IMR-90 (cell line): ENCODE results near the gene FLRT3. TPM values are rescaled to one million over a fixed set of nuclear protein-coding genes. Genes with fewer than 3 reads are reported as not detected.

Experiments used
- ATAC-seq: fragments of 200-7000 bp; cut with Tn5 transposase; 2 replicates; pipeline ENCODE4 v1.9.1; 2020; ENCODE audit warnings: low read depth, mild to moderate bottlenecking, moderate library complexity
- BruUV-seq: library from RNA; stranded (reverse); fragments of 400-500 nt; replicated peaks from 2 replicates; lab custom pipeline; 2021; lab: Mats Ljungman, UMichigan
- CTCF ChIA-PET: fragments of 300-600 bp; formaldehyde crosslinking; extraction: SDS; loops from one replicate; lab custom pipeline; 2021; ENCODE audit warnings: antibody characterized with exemption; lab: Yijun Ruan, JAX
- POLR2A ChIA-PET: fragments of 300-600 bp; sonication (Branson Sonifier 250); formaldehyde crosslinking; loops from one replicate; lab custom pipeline; 2022; ENCODE audit warnings: antibody characterized with exemption; ENCODE audit not compliant: unreplicated experiment; lab: Charles Lee
- DNase-seq: peaks from one replicate; pipeline ENCODE4 v3.0.0; 2013
- H2AFZ ChIP-seq: replicated peaks from 2 replicates; pipeline ENCODE3; 2013; ENCODE audit warnings: low read length, mild to moderate bottlenecking; ENCODE audit not compliant: poor library complexity
- H2AK5ac ChIP-seq: 2 replicates; pipeline ENCODE4 v1.6.1; 2013; ENCODE audit warnings: low read depth, low read length, inconsistent platforms
- H2AK9ac ChIP-seq: replicated peaks from 2 replicates; pipeline ENCODE3; 2013; ENCODE audit warnings: mild to moderate bottlenecking, low read depth, low read length, moderate library complexity; ENCODE audit not compliant: poor library complexity
- H2BK120ac ChIP-seq: 2 replicates; pipeline ENCODE4 v1.6.1; 2013; ENCODE audit warnings: low read depth, low read length, inconsistent platforms
- H2BK15ac ChIP-seq: 3 replicates; pipeline ENCODE4 v1.6.1; 2013; ENCODE audit warnings: low read depth, low read length, inconsistent platforms
- H2BK20ac ChIP-seq: 2 replicates; pipeline ENCODE4 v1.6.1; 2013; ENCODE audit warnings: low read depth, mild to moderate bottlenecking, inconsistent platforms, low read length, moderate library complexity
- H2BK5ac ChIP-seq: 2 replicates; pipeline ENCODE4 v1.6.1; 2013; ENCODE audit warnings: mild to moderate bottlenecking, low read depth, low read length, inconsistent platforms; ENCODE audit not compliant: poor library complexity, severe bottlenecking
- H3K14ac ChIP-seq: replicated peaks from 2 replicates; pipeline ENCODE4 v1.6.1; 2013; ENCODE audit warnings: low read depth, low read length, inconsistent platforms
- H3K18ac ChIP-seq: 2 replicates; pipeline ENCODE4 v1.6.1; 2013; ENCODE audit warnings: low read depth, low read length, control low read depth
- H3K23ac ChIP-seq: 2 replicates; pipeline ENCODE4 v1.6.1; 2013; ENCODE audit warnings: low read depth, low read length, inconsistent platforms
- H3K27ac ChIP-seq: 2 replicates; pipeline ENCODE4 v1.5.1; 2013; ENCODE audit warnings: mild to moderate bottlenecking, control low read depth, low read length; ENCODE audit not compliant: insufficient read depth
- H3K27me3 ChIP-seq: 2 replicates; pipeline ENCODE4 v1.6.1; 2013; ENCODE audit warnings: low read length; ENCODE audit not compliant: control insufficient read depth, insufficient read depth
- H3K36me3 ChIP-seq: 2 replicates; pipeline ENCODE4 v1.6.1; 2013; ENCODE audit warnings: low read length, mixed read lengths; ENCODE audit not compliant: control insufficient read depth, insufficient read depth
- H3K4ac ChIP-seq: 2 replicates; pipeline ENCODE4 v1.6.1; 2013; ENCODE audit warnings: low read depth, low read length, inconsistent platforms
- H3K4me1 ChIP-seq: 2 replicates; pipeline ENCODE4 v1.6.1; 2013; ENCODE audit warnings: low read length, mixed read lengths; ENCODE audit not compliant: control insufficient read depth, insufficient read depth
- H3K4me2 ChIP-seq: 2 replicates; pipeline ENCODE4 v1.6.1; 2013; ENCODE audit warnings: low read depth, mild to moderate bottlenecking, control low read depth, low read length, moderate library complexity
- H3K4me3 ChIP-seq: 2 replicates; pipeline ENCODE4 v1.5.1; 2013; ENCODE audit warnings: low read depth, mild to moderate bottlenecking, control low read depth, low read length, moderate library complexity; ENCODE audit not compliant: insufficient read depth
- H3K56ac ChIP-seq: 2 replicates; pipeline ENCODE4 v1.6.1; 2013; ENCODE audit warnings: low read length, inconsistent platforms; ENCODE audit not compliant: insufficient read depth; ENCODE audit errors: extremely low read depth
- H3K79me1 ChIP-seq, 2 experiments: 2 replicates each; pipeline ENCODE4 v1.6.1; 2013; ENCODE audit warnings: low read length in 2 of 2, inconsistent platforms in 1 of 2, low read depth in 1 of 2
- H3K9ac ChIP-seq: 2 replicates; pipeline ENCODE4 v1.6.1; 2013; ENCODE audit warnings: low read depth, low read length, control low read depth
- H3K9me1 ChIP-seq: 2 replicates; pipeline ENCODE4 v1.6.1; 2013; ENCODE audit warnings: low read length, inconsistent platforms; ENCODE audit not compliant: insufficient read depth
- H3K9me3 ChIP-seq: 2 replicates; pipeline ENCODE4 v1.6.1; 2013; ENCODE audit warnings: low read length; ENCODE audit not compliant: control insufficient read depth, insufficient read depth
- H4K20me1 ChIP-seq: 2 replicates; pipeline ENCODE4 v1.6.1; 2013; ENCODE audit warnings: low read length, inconsistent platforms; ENCODE audit not compliant: insufficient read depth
- H4K5ac ChIP-seq: 2 replicates; pipeline ENCODE4 v1.6.1; 2013; ENCODE audit warnings: mild to moderate bottlenecking, low read depth, low read length, control low read depth
- H4K8ac ChIP-seq, 2 experiments: 2 replicates each; pipeline ENCODE4 v1.6.1; 2013; ENCODE audit warnings: low read depth in 2 of 2, low read length in 2 of 2, control low read depth in 1 of 2, inconsistent platforms in 1 of 2
- H4K91ac ChIP-seq: 2 replicates; pipeline ENCODE4 v1.6.1; 2013; ENCODE audit warnings: low read depth, low read length, inconsistent platforms; ENCODE audit not compliant: insufficient read depth
- CHD1 ChIP-seq: IDR thresholded peaks from 2 replicates; pipeline ENCODE4 v1.6.1; 2012; ENCODE audit warnings: low read depth, low read length, improper control_type of control experiment
- MAFK ChIP-seq: IDR thresholded peaks from 2 replicates; pipeline ENCODE4 v1.6.1; 2012; ENCODE audit warnings: low read depth, low read length, improper control_type of control experiment
- MAZ ChIP-seq: IDR thresholded peaks from 2 replicates; pipeline ENCODE4 v1.6.1; 2012; ENCODE audit warnings: low read depth, mild to moderate bottlenecking, low read length, improper control_type of control experiment, moderate library complexity, borderline replicate concordance
- MXI1 ChIP-seq: IDR thresholded peaks from 2 replicates; pipeline ENCODE4 v1.6.1; 2012; ENCODE audit warnings: low read depth, mild to moderate bottlenecking, low read length, moderate library complexity, borderline replicate concordance
- NFE2L2 ChIP-seq: fragments of 150-350 bp; IDR thresholded peaks from 2 replicates; pipeline ENCODE4 v1.6.1; 2016; ENCODE audit warnings: low read depth, mild to moderate bottlenecking, low read length
- POLR2A ChIP-seq: IDR thresholded peaks from 2 replicates; pipeline ENCODE4 v1.6.1; 2012; ENCODE audit warnings: mild to moderate bottlenecking, low read depth, low read length
- whole genome bisulfite sequencing, 2 experiments: methylation state at CpG; one replicate each; pipeline versions ENCODE4 v1.1.5 to v1.1.7; 2013; ENCODE audit warnings: missing lambda C conversion rate in 2 of 2; ENCODE audit not compliant: insufficient read length in 1 of 2; ENCODE audit errors: extremely low coverage in 2 of 2; 5-methylcytosine and 5-hydroxymethylcytosine counted together
- dilution Hi-C: fragments of 300-500 bp; cut with HindIII; formaldehyde crosslinking; loops from one replicate; pipeline ENCODE4 v1.14.3; 2018; ENCODE audit warnings: low sequenced_read_pairs; ENCODE audit not compliant: unreplicated experiment
- in situ Hi-C: fragments of 300-500 bp; cut with MboI; formaldehyde crosslinking; loops from 3 replicates; pipeline ENCODE4 v1.14.3; 2019; ENCODE audit warnings: low sequenced_read_pairs, inconsistent platforms, mixed read lengths
- intact Hi-C: fragments of 100-400 bp; cut with micrococcal nuclease; formaldehyde crosslinking; loops from 2 replicates; pipeline ENCODE4 v1.10.0; 2022
- polyA plus RNA-seq, 3 experiments: library from polyadenylated mRNA; depleted of rRNA; stranded (reverse); fragments of >200 nt; gene quantifications; 2 replicates each; pipeline ENCODE4 v1.2.3, GENCODE V29; 2012; ENCODE audit warnings: low replicate concordance in 1 of 3
- total RNA-seq: library from RNA; depleted of rRNA; stranded (reverse); fragments of >200 nt; gene quantifications from 2 replicates; pipeline ENCODE4 v1.2.3, GENCODE V29; 2012
- TF ChIP-seq, protein P1 (sequence below): fragments of 150-350 bp; IDR thresholded peaks from 2 replicates; pipeline ENCODE4 v1.6.1; 2016; ENCODE audit warnings: low read depth, mild to moderate bottlenecking, low read length, moderate library complexity, borderline replicate concordance
- TF ChIP-seq, protein P2 (sequence below): fragments of 150-350 bp; IDR thresholded peaks from 2 replicates; pipeline ENCODE4 v1.6.1; 2017; ENCODE audit warnings: mild to moderate bottlenecking, antibody characterized with exemption, low read length, low read depth
- TF ChIP-seq, protein P3 (sequence below): conservative IDR thresholded peaks from 2 replicates; pipeline ENCODE4 v1.5.1; 2012; ENCODE audit warnings: mild to moderate bottlenecking, low read depth, low read length, improper control_type of control experiment

Gene FLRT3
- total and polyA plus RNA-seq, 2 of the 4 experiments (the other 2 are of a cell fraction) = 1.8 to 6.6 TPM

DNA sequence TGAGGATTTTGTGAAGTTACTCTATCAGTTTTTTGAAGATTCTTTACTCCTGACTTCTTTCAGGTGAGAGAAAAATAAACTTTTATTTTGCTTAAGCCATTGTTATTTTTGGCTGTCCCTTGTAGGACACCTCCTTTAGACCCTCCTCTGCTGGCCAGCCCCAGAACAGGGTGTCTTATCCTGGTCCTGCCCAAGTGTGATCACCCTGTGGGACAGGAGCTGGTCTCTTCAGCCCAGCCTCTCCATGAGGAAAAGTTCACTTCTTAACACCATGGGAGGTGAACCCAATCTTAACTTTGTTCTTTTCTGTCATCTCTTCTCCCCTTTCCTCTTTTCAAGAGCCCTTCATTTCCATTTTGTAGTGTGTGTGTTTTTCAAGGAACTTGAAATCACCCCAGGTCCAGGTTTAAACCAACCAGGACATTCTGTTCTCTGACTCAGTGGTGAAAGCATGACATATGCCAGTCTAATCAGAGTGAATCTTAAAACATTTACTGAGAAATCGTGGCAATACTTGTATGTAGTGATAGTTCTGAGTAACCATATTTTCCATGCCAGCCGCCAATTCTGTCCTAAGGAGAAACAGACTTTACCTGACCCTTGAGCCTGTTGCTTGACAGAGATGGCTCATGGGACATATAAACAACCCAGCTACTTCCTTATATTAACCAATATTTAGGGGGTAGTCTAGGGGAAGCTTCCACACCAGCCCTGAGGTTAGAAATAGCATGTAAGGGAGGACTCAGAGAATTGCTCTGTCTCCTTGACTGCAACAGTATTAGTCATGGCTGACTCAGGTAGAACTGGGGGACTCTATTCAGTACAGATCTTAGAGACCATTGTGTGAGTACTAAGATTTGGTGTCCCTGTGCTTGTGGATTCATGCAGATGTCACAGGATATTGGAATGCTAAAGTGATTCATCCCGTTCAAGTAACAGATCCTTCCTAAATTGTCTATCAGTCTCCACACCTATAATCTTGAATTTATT is 48.8 kb downstream of the FLRT3 start:
- Histone ChIP-seq H2AK9ac (no peak overlapping the region), H3K36me3 (no peaks in the 10 kb centered on the region), H3K4me3 (no peak overlapping the region), H2AK5ac (no peak overlapping the region), H3K9me1 (no peaks in the 10 kb centered on the region), H2AFZ (peak overlapping the region; percentile 3), H3K79me1 (no peaks in the 10 kb centered on the region), H3K23ac (no peak overlapping the region), H3K9me3 (no peaks in the 10 kb centered on the region), H3K14ac (no peak overlapping the region), H3K18ac (no peak overlapping the region), H4K91ac (no peak overlapping the region), H4K20me1 (no peaks in the 10 kb centered on the region), H2BK5ac (no peak overlapping the region), H2BK20ac (no peak overlapping the region), H4K5ac (no peak overlapping the region), H3K9ac (no peak overlapping the region), H3K56ac (no peak overlapping the region), H3K27ac (no peak overlapping the region), H2BK120ac (no peak overlapping the region), H3K4me2 (no peak overlapping the region), H4K8ac (no peak overlapping the region), H3K4me1 (no peaks in the 10 kb centered on the region), H3K4ac (no peak overlapping the region), H3K27me3 (no peaks in the 10 kb centered on the region), H2BK15ac (no peak overlapping the region)
- no CpG with 5 or more reads among the region's 3 CpGs for WGBS, 2 experiments
- POLR2A ChIA-PET = no interaction called here
- no TSS peak for BruUV-seq
- peak; percentile 72 for DNase-seq
- CTCF ChIA-PET = no interaction called here
- in situ Hi-C loops (no loop called here), dilution Hi-C loops (no loop called here), intact Hi-C loops (no loop called here)
- TF ChIP-seq, protein P1, sequence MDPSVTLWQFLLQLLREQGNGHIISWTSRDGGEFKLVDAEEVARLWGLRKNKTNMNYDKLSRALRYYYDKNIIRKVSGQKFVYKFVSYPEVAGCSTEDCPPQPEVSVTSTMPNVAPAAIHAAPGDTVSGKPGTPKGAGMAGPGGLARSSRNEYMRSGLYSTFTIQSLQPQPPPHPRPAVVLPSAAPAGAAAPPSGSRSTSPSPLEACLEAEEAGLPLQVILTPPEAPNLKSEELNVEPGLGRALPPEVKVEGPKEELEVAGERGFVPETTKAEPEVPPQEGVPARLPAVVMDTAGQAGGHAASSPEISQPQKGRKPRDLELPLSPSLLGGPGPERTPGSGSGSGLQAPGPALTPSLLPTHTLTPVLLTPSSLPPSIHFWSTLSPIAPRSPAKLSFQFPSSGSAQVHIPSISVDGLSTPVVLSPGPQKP = no peak
- TF ChIP-seq NFE2L2 = no peak
- no peak for TF ChIP-seq MAZ
- TF ChIP-seq, protein P2, sequence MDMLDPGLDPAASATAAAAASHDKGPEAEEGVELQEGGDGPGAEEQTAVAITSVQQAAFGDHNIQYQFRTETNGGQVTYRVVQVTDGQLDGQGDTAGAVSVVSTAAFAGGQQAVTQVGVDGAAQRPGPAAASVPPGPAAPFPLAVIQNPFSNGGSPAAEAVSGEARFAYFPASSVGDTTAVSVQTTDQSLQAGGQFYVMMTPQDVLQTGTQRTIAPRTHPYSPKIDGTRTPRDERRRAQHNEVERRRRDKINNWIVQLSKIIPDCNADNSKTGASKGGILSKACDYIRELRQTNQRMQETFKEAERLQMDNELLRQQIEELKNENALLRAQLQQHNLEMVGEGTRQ = no peak
- TF ChIP-seq, protein P3, sequence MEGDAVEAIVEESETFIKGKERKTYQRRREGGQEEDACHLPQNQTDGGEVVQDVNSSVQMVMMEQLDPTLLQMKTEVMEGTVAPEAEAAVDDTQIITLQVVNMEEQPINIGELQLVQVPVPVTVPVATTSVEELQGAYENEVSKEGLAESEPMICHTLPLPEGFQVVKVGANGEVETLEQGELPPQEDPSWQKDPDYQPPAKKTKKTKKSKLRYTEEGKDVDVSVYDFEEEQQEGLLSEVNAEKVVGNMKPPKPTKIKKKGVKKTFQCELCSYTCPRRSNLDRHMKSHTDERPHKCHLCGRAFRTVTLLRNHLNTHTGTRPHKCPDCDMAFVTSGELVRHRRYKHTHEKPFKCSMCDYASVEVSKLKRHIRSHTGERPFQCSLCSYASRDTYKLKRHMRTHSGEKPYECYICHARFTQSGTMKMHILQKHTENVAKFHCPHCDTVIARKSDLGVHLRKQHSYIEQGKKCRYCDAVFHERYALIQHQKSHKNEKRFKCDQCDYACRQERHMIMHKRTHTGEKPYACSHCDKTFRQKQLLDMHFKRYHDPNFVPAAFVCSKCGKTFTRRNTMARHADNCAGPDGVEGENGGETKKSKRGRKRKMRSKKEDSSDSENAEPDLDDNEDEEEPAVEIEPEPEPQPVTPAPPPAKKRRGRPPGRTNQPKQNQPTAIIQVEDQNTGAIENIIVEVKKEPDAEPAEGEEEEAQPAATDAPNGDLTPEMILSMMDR = no peak
- TF ChIP-seq POLR2A = no peak
- TF ChIP-seq MAFK = no peak
- no peak for TF ChIP-seq CHD1
- no peak for TF ChIP-seq MXI1
- peak; percentile 46; the same call in 1 of the 2 replicates for ATAC-seq
